Trophoblast cell (in vitro differentiated cells and primary cell): ENCODE measurements around the gene PDLIM5.

Source experiments
- DNase-seq, 2 donors: peaks; one replicate each; pipeline ENCODE4 v3.0.0-alpha.2; 2016
- H2AFZ ChIP-seq: 2 replicates; pipeline ENCODE4 v1.6.1; 2013; ENCODE audit warnings: low read length, moderate library complexity, mild to moderate bottlenecking; ENCODE audit not compliant: insufficient read depth, poor library complexity
- H2AK5ac ChIP-seq: 2 replicates; pipeline ENCODE4 v1.6.1; 2013; ENCODE audit warnings: mild to moderate bottlenecking, low read length
- H2BK120ac ChIP-seq: 2 replicates; pipeline ENCODE4 v1.6.1; 2013; ENCODE audit warnings: low read length, mild to moderate bottlenecking, moderate library complexity; ENCODE audit not compliant: insufficient read depth, poor library complexity
- H2BK12ac ChIP-seq: 2 replicates; pipeline ENCODE4 v1.6.1; 2013; ENCODE audit warnings: mild to moderate bottlenecking, low read length, moderate library complexity
- H2BK5ac ChIP-seq: 2 replicates; pipeline ENCODE4 v1.6.1; 2013; ENCODE audit warnings: low read length, low read depth, moderate library complexity, mild to moderate bottlenecking; ENCODE audit not compliant: poor library complexity
- H3K14ac ChIP-seq: 2 replicates; pipeline ENCODE4 v1.6.1; 2013; ENCODE audit warnings: mild to moderate bottlenecking, low read length
- H3K18ac ChIP-seq: 2 replicates; pipeline ENCODE4 v1.6.1; 2013; ENCODE audit warnings: mild to moderate bottlenecking, low read length
- H3K23ac ChIP-seq: 2 replicates; pipeline ENCODE4 v1.6.1; 2013; ENCODE audit warnings: low read length
- H3K27ac ChIP-seq: 2 replicates; pipeline ENCODE4 v1.5.1; 2013; ENCODE audit warnings: low read depth, mild to moderate bottlenecking, inconsistent platforms, low read length, moderate library complexity
- H3K27me3 ChIP-seq: 2 replicates; pipeline ENCODE4 v1.6.1; 2013; ENCODE audit warnings: inconsistent platforms, mild to moderate bottlenecking, low read length, moderate library complexity; ENCODE audit not compliant: insufficient read depth
- H3K36me3 ChIP-seq, 2 experiments: 1 replicate in 1 of 2; 2 replicates in 1 of 2; pipeline ENCODE4 v1.6.1; 2013; ENCODE audit warnings: low read length in 2 of 2, mild to moderate bottlenecking in 2 of 2, moderate library complexity in 1 of 2; ENCODE audit not compliant: insufficient read depth in 2 of 2, control insufficient read depth in 1 of 2
- H3K4ac ChIP-seq: 2 replicates; pipeline ENCODE4 v1.6.1; 2013; ENCODE audit warnings: low read depth, mild to moderate bottlenecking, low read length, moderate library complexity
- H3K4me1 ChIP-seq, 2 experiments: 1 replicate in 1 of 2; 2 replicates in 1 of 2; pipeline ENCODE4 v1.6.1; 2013; ENCODE audit warnings: low read length in 2 of 2, mild to moderate bottlenecking in 2 of 2, moderate library complexity in 1 of 2; ENCODE audit not compliant: insufficient read depth in 2 of 2, control insufficient read depth in 1 of 2
- H3K4me2 ChIP-seq: 2 replicates; pipeline ENCODE4 v1.6.1; 2013; ENCODE audit warnings: inconsistent platforms, mild to moderate bottlenecking, low read length, moderate library complexity
- H3K4me3 ChIP-seq: 2 replicates; pipeline ENCODE4 v1.5.1; 2013; ENCODE audit warnings: mild to moderate bottlenecking, low read depth, low read length, inconsistent platforms
- H3K79me1 ChIP-seq: one replicate; pipeline ENCODE4 v1.6.1; 2013; ENCODE audit warnings: low read length
- H3K79me2 ChIP-seq: 2 replicates; pipeline ENCODE4 v1.6.1; 2013; ENCODE audit warnings: low read length, mild to moderate bottlenecking; ENCODE audit not compliant: control insufficient read depth, insufficient read depth, poor library complexity
- H3K9ac ChIP-seq: 2 replicates; pipeline ENCODE4 v1.6.1; 2013; ENCODE audit warnings: mild to moderate bottlenecking, low read length
- H3K9me3 ChIP-seq: 2 replicates; pipeline ENCODE4 v1.6.1; 2013; ENCODE audit warnings: low read depth, mild to moderate bottlenecking, control low read depth, inconsistent platforms, low read length; ENCODE audit not compliant: insufficient read depth
- H4K12ac ChIP-seq: 2 replicates; pipeline ENCODE4 v1.6.1; 2013; ENCODE audit warnings: low read depth, mild to moderate bottlenecking, low read length, moderate library complexity
- H4K8ac ChIP-seq: 2 replicates; pipeline ENCODE4 v1.6.1; 2013; ENCODE audit warnings: low read depth, mild to moderate bottlenecking, low read length, moderate library complexity
- H4K91ac ChIP-seq: one replicate; pipeline ENCODE4 v1.6.1; 2013; ENCODE audit warnings: low read depth, mild to moderate bottlenecking, low read length, moderate library complexity
- WGBS: extraction: QIAGEN DNeasy Blood & Tissue Kit; methylation state at CpG from one replicate; pipeline ENCODE4 v1.1.7; 2013; ENCODE audit warnings: missing lambda C conversion rate; ENCODE audit not compliant: insufficient read length, insufficient coverage; ENCODE audit errors: extremely low coverage; 5-methylcytosine and 5-hydroxymethylcytosine counted together

Gene PDLIM5

DNA sequence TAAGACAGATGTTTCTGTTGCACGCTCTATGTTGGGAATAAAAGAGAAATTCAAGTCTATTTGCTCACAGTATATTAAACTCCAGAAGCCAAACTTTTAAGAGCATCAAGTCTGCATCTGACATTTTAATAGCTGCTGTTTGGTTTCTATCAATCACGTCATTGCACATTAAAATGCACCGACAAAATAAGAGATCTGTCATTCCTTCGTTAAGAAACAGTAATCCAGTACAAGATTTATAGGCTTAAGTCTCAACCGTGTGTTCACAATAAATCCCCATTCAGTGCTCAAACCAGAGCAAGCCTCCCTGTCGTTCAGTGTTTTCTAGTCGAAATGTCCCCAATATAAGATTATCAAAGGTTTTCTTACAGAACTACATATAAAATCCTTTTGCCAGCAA is 217.0 kb downstream of the PDLIM5 start:
- Histone ChIP-seq H3K79me1 (no peaks in the 10 kb centered on the region), H3K23ac (no peak overlapping the region), H4K12ac (no peak overlapping the region), H3K36me3 (peaks cover 5 to 6% of the 10 kb centered on the region in 2 experiments), H2BK120ac (no peak overlapping the region), H3K4me1 (no peaks in the 10 kb centered on the region), H2AK5ac (no peak overlapping the region), H2BK5ac (no peak overlapping the region), H2AFZ (no peak overlapping the region), H4K91ac (no peak overlapping the region), H3K14ac (no peak overlapping the region), H2BK12ac (no peak overlapping the region), H3K18ac (no peak overlapping the region), H3K27me3 (no peaks in the 10 kb centered on the region), H4K8ac (no peak overlapping the region), H3K9me3 (no peaks in the 10 kb centered on the region), H3K9ac (no peak overlapping the region), H3K27ac (no peak overlapping the region), H3K4me3 (no peak overlapping the region), H3K79me2 (no peaks in the 10 kb centered on the region), H3K4me2 (no peak overlapping the region), H3K4ac (no peak overlapping the region)
- DNase-seq = no peak
- no CpG with 5 or more reads among the region's 7 CpGs for WGBS

DNA sequence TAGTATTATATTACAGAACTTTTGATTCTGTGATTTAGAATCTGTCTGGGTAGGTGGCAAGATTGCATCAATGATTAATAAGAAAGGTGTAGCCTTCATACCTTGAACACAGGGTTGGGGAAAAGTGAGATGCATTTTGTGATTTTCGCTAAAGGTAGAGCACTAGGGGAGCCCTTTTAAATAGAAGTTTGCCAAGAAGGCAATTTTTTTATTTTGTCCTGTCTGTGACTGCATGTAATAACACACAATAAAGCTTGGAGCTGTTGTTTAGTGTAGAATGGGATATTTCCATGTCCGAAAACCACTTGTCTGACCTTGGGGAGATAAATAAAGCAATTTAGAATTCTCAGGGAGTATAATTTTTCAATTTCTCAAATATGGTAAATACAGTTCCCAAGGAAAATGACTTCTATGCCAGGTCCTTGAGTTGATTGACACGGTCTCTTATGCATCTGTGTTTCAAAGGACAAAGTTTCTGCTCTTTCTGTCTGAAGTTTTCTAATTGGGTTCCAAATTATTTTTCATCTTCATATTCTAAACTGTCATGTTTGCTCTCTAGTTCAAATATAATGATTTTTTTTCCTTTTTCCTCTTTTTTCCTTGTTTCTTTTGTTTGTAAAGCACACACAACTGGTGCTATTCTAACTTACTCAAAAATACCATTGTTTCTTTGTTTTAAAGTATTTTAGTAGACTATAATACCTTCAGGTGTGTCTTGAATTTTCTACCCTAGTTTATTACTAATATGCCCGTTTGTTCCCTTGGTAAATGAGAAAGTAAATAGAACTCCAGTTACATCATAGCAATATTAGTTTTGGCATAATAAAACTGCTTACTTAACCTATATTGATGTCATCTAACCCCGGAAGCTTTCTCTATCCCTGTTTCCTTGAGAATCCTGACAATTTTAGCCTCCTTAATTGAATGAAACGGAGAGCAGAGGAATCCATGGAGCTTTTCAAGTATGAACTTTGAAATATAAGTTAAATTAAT is 218.2 kb downstream of the PDLIM5 start:
- Histone ChIP-seq H4K8ac (no peak overlapping the region), H3K14ac (no peak overlapping the region), H3K79me2 (no peaks in the 10 kb centered on the region), H4K12ac (no peak overlapping the region), H3K9me3 (no peaks in the 10 kb centered on the region), H3K4me1 (no peaks in the 10 kb centered on the region), H2AK5ac (no peak overlapping the region), H3K23ac (no peak overlapping the region), H3K4me2 (no peak overlapping the region), H3K4me3 (no peak overlapping the region), H2AFZ (no peak overlapping the region), H3K27me3 (no peaks in the 10 kb centered on the region), H2BK5ac (no peak overlapping the region), H2BK120ac (no peak overlapping the region), H3K36me3 (peaks cover 3 to 6% of the 10 kb centered on the region in 2 experiments), H3K4ac (no peak overlapping the region), H4K91ac (no peak overlapping the region), H3K27ac (no peak overlapping the region), H3K9ac (no peak overlapping the region), H2BK12ac (no peak overlapping the region), H3K79me1 (no peaks in the 10 kb centered on the region), H3K18ac (no peak overlapping the region)
- DNase-seq = no peak
- no CpG with 5 or more reads among the region's 6 CpGs for WGBS

- H3K23ac ChIP-seq = no peak overlapping the region
- WGBS = no CpG with 5 or more reads among the region's 5 CpGs
- DNase-seq = no peak
- no peak overlapping the region for H2BK12ac ChIP-seq
- H3K79me1 ChIP-seq = no peaks in the 10 kb centered on the region
- no peak overlapping the region for H3K4me2 ChIP-seq
- H3K4ac ChIP-seq = no peak overlapping the region
- H2BK5ac ChIP-seq = no peak overlapping the region
- no peak overlapping the region for H3K14ac ChIP-seq
- H3K18ac ChIP-seq = no peak overlapping the region
- H2AFZ ChIP-seq = no peak overlapping the region
- H4K8ac ChIP-seq = no peak overlapping the region
- no peaks in the 10 kb centered on the region for H3K9me3 ChIP-seq
- no peak overlapping the region for H2AK5ac ChIP-seq
- no peak overlapping the region for H4K12ac ChIP-seq
- H2BK120ac ChIP-seq = no peak overlapping the region
- no peaks in the 10 kb centered on the region for H3K79me2 ChIP-seq
- H3K4me3 ChIP-seq = no peak overlapping the region
- no peak overlapping the region for H3K9ac ChIP-seq
- no peaks in the 10 kb centered on the region for H3K27me3 ChIP-seq
- no peaks in the 10 kb centered on the region for H3K4me1 ChIP-seq
- H3K27ac ChIP-seq = no peak overlapping the region
- no peak overlapping the region for H4K91ac ChIP-seq
- H3K36me3 ChIP-seq = peaks cover 2 to 6% of the 10 kb centered on the region in 2 experiments
These were observed 219.4 kb downstream of the PDLIM5 start for GRCh38 chr4:94671113-94671512.

DNA sequence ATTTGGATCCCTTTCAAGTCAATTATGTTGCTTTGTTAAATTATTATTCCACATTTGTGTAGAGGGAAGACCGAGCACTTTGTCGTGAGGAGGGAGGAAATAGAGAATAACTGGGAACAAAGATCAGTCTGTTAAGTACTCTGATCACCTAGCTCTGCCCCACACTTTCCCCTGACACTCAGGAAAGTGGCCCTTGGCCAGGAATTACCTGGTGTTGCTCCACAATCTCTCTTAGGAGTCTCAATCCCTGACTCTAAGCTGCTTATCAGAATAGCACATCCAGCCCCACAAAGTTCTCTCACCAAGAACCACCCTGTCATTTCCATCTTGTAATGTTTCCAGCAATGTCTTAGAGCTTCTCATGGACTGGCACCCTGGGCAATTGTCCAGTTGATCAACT is 222.2 kb downstream of the PDLIM5 start:
- no peak for DNase-seq
- no CpG with 5 or more reads among the region's 2 CpGs for WGBS
- H2AK5ac ChIP-seq = no peak overlapping the region
- no peak overlapping the region for H2AFZ ChIP-seq
- H4K91ac ChIP-seq = no peak overlapping the region
- H3K9me3 ChIP-seq = no peaks in the 10 kb centered on the region
- no peaks in the 10 kb centered on the region for H3K79me1 ChIP-seq
- H3K14ac ChIP-seq = no peak overlapping the region
- H3K4me1 ChIP-seq = peaks cover 2 to 3% of the 10 kb centered on the region in 2 experiments
- H3K27ac ChIP-seq = no peak overlapping the region
- no peaks in the 10 kb centered on the region for H3K79me2 ChIP-seq
- H3K4ac ChIP-seq = no peak overlapping the region
- no peak overlapping the region for H3K4me3 ChIP-seq
- no peak overlapping the region for H4K8ac ChIP-seq
- H2BK5ac ChIP-seq = no peak overlapping the region
- H2BK120ac ChIP-seq = no peak overlapping the region
- H3K36me3 ChIP-seq = peaks cover 2 to 5% of the 10 kb centered on the region in 2 experiments
- no peak overlapping the region for H3K18ac ChIP-seq
- H3K9ac ChIP-seq = no peak overlapping the region
- no peak overlapping the region for H3K23ac ChIP-seq
- H2BK12ac ChIP-seq = no peak overlapping the region
- H3K27me3 ChIP-seq = no peaks in the 10 kb centered on the region
- H4K12ac ChIP-seq = no peak overlapping the region
- H3K4me2 ChIP-seq = no peak overlapping the region
